ENCODE data around the gene ZNF438. TPM values are rescaled to one million over a fixed set of nuclear protein-coding genes. Genes with fewer than 3 reads are reported as not detected.

ZNF438 gene
- total and polyA plus RNA-seq, 10 of the 15 experiments (the other 5 are each of a cell fraction or from before 2014, with no cell fraction given), result 0.93 to 5.2 (median 1.9) TPM

DNA sequence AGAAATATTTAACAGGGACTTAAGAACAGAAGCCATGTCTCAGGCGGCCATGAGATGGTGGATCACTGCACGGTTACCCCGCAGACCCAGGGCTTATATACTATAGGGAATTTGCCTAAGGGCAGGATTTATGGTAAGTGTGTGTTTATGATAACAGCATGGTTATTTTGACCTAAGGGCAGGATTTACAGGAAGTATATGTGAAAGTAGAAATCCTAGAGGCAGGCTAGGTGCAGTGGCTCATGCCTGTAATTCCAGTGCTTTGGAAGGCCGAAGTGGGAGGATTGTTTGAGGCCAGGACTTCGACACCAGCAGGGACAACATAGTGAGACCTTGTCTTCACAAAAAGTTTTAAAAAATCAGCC lies 43.0 kb upstream of the ZNF438 start (continued):
- TF ChIP-seq, protein P1, sequence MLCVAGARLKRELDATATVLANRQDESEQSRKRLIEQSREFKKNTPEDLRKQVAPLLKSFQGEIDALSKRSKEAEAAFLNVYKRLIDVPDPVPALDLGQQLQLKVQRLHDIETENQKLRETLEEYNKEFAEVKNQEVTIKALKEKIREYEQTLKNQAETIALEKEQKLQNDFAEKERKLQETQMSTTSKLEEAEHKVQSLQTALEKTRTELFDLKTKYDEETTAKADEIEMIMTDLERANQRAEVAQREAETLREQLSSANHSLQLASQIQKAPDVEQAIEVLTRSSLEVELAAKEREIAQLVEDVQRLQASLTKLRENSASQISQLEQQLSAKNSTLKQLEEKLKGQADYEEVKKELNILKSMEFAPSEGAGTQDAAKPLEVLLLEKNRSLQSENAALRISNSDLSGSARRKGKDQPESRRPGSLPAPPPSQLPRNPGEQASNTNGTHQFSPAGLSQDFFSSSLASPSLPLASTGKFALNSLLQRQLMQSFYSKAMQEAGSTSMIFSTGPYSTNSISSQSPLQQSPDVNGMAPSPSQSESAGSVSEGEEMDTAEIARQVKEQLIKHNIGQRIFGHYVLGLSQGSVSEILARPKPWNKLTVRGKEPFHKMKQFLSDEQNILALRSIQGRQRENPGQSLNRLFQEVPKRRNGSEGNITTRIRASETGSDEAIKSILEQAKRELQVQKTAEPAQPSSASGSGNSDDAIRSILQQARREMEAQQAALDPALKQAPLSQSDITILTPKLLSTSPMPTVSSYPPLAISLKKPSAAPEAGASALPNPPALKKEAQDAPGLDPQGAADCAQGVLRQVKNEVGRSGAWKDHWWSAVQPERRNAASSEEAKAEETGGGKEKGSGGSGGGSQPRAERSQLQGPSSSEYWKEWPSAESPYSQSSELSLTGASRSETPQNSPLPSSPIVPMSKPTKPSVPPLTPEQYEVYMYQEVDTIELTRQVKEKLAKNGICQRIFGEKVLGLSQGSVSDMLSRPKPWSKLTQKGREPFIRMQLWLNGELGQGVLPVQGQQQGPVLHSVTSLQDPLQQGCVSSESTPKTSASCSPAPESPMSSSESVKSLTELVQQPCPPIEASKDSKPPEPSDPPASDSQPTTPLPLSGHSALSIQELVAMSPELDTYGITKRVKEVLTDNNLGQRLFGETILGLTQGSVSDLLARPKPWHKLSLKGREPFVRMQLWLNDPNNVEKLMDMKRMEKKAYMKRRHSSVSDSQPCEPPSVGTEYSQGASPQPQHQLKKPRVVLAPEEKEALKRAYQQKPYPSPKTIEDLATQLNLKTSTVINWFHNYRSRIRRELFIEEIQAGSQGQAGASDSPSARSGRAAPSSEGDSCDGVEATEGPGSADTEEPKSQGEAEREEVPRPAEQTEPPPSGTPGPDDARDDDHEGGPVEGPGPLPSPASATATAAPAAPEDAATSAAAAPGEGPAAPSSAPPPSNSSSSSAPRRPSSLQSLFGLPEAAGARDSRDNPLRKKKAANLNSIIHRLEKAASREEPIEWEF (IDR thresholded peaks at IDR 0.05; ENCODE audit: insufficient replicate concordance, low read depth, low read length), result no peak

DNA sequence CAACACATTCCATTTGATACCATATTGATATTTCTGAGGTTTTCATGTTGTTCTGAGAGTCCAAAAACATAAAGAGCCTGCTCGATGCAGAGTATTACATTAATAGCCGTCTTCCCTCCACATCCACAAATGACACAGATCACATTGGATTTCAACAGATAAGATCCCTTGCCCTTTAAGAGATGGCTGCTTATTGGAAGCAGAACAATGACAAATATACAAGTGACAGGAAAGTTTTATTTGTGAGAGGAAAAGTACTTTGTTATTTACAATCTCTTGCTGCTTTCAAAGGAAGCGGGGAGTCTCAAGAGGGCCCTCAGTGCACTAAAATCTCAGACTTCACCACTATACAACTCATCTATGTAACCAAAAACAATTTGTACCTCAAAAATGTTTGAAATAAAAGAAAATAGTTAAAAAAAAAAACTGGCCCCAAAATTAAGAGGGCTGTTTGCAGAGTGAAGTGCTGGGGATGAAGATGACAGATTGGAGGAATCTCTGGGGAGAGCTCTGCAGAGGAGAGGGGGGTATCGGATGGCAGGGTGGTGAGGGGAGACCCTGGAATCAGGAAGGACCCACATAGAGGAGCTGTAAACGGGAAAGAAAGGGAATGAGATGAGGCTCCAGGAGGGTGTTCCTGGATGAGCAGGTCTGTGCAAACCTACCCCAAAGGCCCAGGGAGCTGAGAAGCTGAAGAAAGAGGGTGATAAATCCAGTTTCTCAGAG lies 42.5 kb upstream of the ZNF438 start:
- intact Hi-C loops (cut with micrococcal nuclease; ENCODE audit: unreplicated experiment) (no loop called here), in situ Hi-C loops (cut with MboI) (no loop called here)
- SMC1A ChIA-PET (ENCODE audit: uncharacterized antibody, unreplicated experiment), result interaction anchor here (1.1 to 1.5 kb wide), 2 partner anchors 76 to 257 kb away, joined by 3 read pairs; no protein-coding TSS in a partner anchor
- no peaks in the 10 kb centered on the region for H3K9me3 ChIP-seq (replicated peaks; ENCODE audit: control insufficient read depth, insufficient read depth, low read length)
- CTCF ChIA-PET, result no interaction called here
- no peaks in the 10 kb centered on the region for H4K20me1 ChIP-seq (ENCODE audit: control insufficient read depth, insufficient read depth)
- RAD21 ChIA-PET (ENCODE audit: unreplicated experiment), result no interaction called here
- ATAC-seq (no peak), DNase-seq (ENCODE audit: low read depth, low spot score) (no peak), FAIRE-seq (no peak)
- H3K27me3 ChIP-seq (replicated peaks in 1 of 2; ENCODE audit: control insufficient read depth in 2 of 2, insufficient read depth in 2 of 2, low read length in 1 of 2), result peaks cover 0 to 2% of the 10 kb centered on the region in 2 experiments; a peak in 1 of 4 replicates
- POLR2A ChIA-PET, result no interaction called here
- H3K27ac ChIP-seq (ENCODE audit: control insufficient read depth, insufficient read depth), result no peak overlapping the region
- no peaks in the 10 kb centered on the region for H3K36me3 ChIP-seq (ENCODE audit: control insufficient read depth in 2 of 2, insufficient read depth in 2 of 2, low read length in 1 of 2)
- H3K4me3 ChIP-seq, result no peak overlapping the region
- no peak overlapping the region for H3K4me2 ChIP-seq (ENCODE audit: control insufficient read depth, insufficient read depth)
- WGBS (ENCODE audit: insufficient coverage, insufficient replicate concordance, low lambda C conversion rate, missing lambda C conversion rate), result 43% methylated on average over 5 of the region's 5 CpGs
- H3K79me2 ChIP-seq (ENCODE audit: control insufficient read depth, insufficient read depth, low read length), result no peaks in the 10 kb centered on the region
- TF ChIP-seq RAD21 (IDR thresholded peaks at IDR 0.05; ENCODE audit: insufficient read depth, low read depth, low read length) (no peak), SIN3A (IDR thresholded peaks at IDR 0.05; ENCODE audit: low read depth, low read length) (no peak), TAF1 (IDR thresholded peaks at IDR 0.05; ENCODE audit: borderline replicate concordance, low read depth, low read length) (no peak), GABPA (IDR thresholded peaks at IDR 0.05; ENCODE audit: low read depth) (no peak), TARDBP (IDR thresholded peaks at IDR 0.05; ENCODE audit: borderline replicate concordance) (no peak), POLR2AphosphoS5 (IDR thresholded peaks at IDR 0.05; ENCODE audit: low read length) (no peak), CEBPB (IDR thresholded peaks at IDR 0.05; ENCODE audit: borderline replicate concordance in 1 of 2, low read depth in 2 of 2, low read length in 2 of 2) (no peak)
- H2AFZ ChIP-seq (ENCODE audit: control insufficient read depth, low read depth, low read length), result no peak overlapping the region
- no TSS peak for BruUV-seq (replicated peaks)
- no peak overlapping the region for H3K9ac ChIP-seq (ENCODE audit: control insufficient read depth, insufficient read depth, low read length)
- no peaks in the 10 kb centered on the region for H3K4me1 ChIP-seq (ENCODE audit: control insufficient read depth, insufficient read depth, low read length)
